HepG2 (cell line): ENCODE data around the gene NUTF2. TPM values are rescaled to one million over a fixed set of nuclear protein-coding genes. Genes with fewer than 3 reads are reported as not detected.

Source experiments
- ARNTL ChIP-seq: sonication (generic); formaldehyde crosslinking; IDR thresholded peaks from 2 replicates; pipeline ENCODE4 v1.4.0; 2020; ENCODE audit warnings: mild to moderate bottlenecking, missing genetic modification reagents
- BATF2 ChIP-seq: sonication (generic); formaldehyde crosslinking; IDR thresholded peaks from 2 replicates; pipeline ENCODE4 v1.8.0; 2022; ENCODE audit warnings: mild to moderate bottlenecking, missing genetic modification reagents, moderate library complexity
- CEBPG ChIP-seq: IDR thresholded peaks from 2 replicates; pipeline ENCODE4 v1.6.1; 2016
- CSRNP1 ChIP-seq: sonication (generic); formaldehyde crosslinking; IDR thresholded peaks from 2 replicates; pipeline ENCODE4 v1.8.1; 2023; ENCODE audit warnings: mild to moderate bottlenecking, missing genetic modification reagents
- E2F2 ChIP-seq: sonication (generic); formaldehyde crosslinking; IDR thresholded peaks from 2 replicates; pipeline ENCODE4 v1.4.0; 2020; ENCODE audit warnings: missing genetic modification reagents, borderline replicate concordance
- HNRNPL ChIP-seq: fragments of 200-400 bp; formaldehyde crosslinking; IDR thresholded peaks from 2 replicates; pipeline ENCODE4 v1.6.1; 2017; ENCODE audit warnings: mild to moderate bottlenecking, low read depth, low read length
- KAT2B ChIP-seq: fragments of 150-350 bp; IDR thresholded peaks from 2 replicates; pipeline ENCODE4 v1.6.1; 2014; ENCODE audit warnings: low read depth, low read length, borderline replicate concordance
- PHB2 ChIP-seq: fragments of 450-650 bp; IDR thresholded peaks from 2 replicates; pipeline ENCODE4 v1.6.1; 2018; ENCODE audit not compliant: partially characterized antibody
- PLRG1 ChIP-seq: fragments of 450-650 bp; conservative IDR thresholded peaks from 2 replicates; pipeline ENCODE4 v1.6.1; 2016
- PRDM15 ChIP-seq: sonication (generic); formaldehyde crosslinking; IDR thresholded peaks from 2 replicates; pipeline ENCODE4 v1.4.0; 2020; ENCODE audit warnings: missing genetic modification reagents
- SKI ChIP-seq: fragments of 450-650 bp; IDR thresholded peaks from one replicate; pipeline ENCODE4 v1.6.1; 2018; ENCODE audit warnings: mild to moderate bottlenecking; ENCODE audit not compliant: partially characterized antibody
- SRY ChIP-seq: sonication (generic); formaldehyde crosslinking; IDR thresholded peaks from 2 replicates; pipeline ENCODE4 v1.8.0; 2022; ENCODE audit warnings: mild to moderate bottlenecking, missing genetic modification reagents
- THAP8 ChIP-seq: sonication (generic); formaldehyde crosslinking; IDR thresholded peaks from 2 replicates; pipeline ENCODE4 v1.5.1; 2020; ENCODE audit warnings: missing genetic modification reagents, mild to moderate bottlenecking, borderline replicate concordance
- ZMAT3 ChIP-seq: sonication (generic); formaldehyde crosslinking; conservative IDR thresholded peaks from 2 replicates; pipeline ENCODE4 v1.7.0; 2021; ENCODE audit warnings: missing genetic modification reagents
- ZNF329 ChIP-seq: sonication (generic); formaldehyde crosslinking; IDR thresholded peaks from 2 replicates; pipeline ENCODE4 v1.9.0; 2021; ENCODE audit warnings: low read depth, mild to moderate bottlenecking, missing genetic modification reagents
- ZNF343 ChIP-seq: sonication (generic); formaldehyde crosslinking; IDR thresholded peaks from 2 replicates; pipeline ENCODE4 v1.4.0; 2020; ENCODE audit warnings: mild to moderate bottlenecking, missing genetic modification reagents
- ZNF556 ChIP-seq: sonication (generic); formaldehyde crosslinking; IDR thresholded peaks from 2 replicates; pipeline ENCODE4 v1.4.0; 2020; ENCODE audit warnings: mild to moderate bottlenecking, missing genetic modification reagents, borderline replicate concordance
- ZNF788 ChIP-seq: sonication (generic); formaldehyde crosslinking; IDR thresholded peaks from 2 replicates; pipeline ENCODE4 v1.5.0; 2020; ENCODE audit warnings: mild to moderate bottlenecking, missing genetic modification reagents, borderline replicate concordance
- polyA plus RNA-seq, 8 experiments: library from polyadenylated mRNA; depleted of rRNA in 3 of 8; stranded (reverse) in 7 of 8; unstranded in 1 of 8; fragments of >200 nt; fragmentation: Illumina TruSeq in 4 of 8; extraction: Trizol in 4 of 8; gene quantifications; 2 replicates each; pipeline versions ENCODE4 v1.2.1 to v1.2.3, GENCODE V29; 2011 to 2016; ENCODE audit warnings: low read depth in 4 of 8, missing spikeins in 1 of 8, mixed read lengths in 1 of 8; ENCODE audit not compliant: insufficient read depth in 1 of 8
- total RNA-seq, 5 experiments: library from RNA; depleted of rRNA; stranded (reverse); fragments of >200 nt; fragmentation: Illumina TruSeq; extraction: Trizol; gene quantifications; 2 replicates each; pipeline ENCODE4 v1.2.3, GENCODE V29; 2016; ENCODE audit warnings: low read depth in 1 of 5

NUTF2 gene
- total and polyA plus RNA-seq, 2 of the 13 experiments (the other 11 are each of a cell fraction or from before 2014, with no cell fraction given), result 168 to 214 TPM

GRCh38 chr16:67841816-67842508, 4.8 kb upstream of the NUTF2 start, which contains the start of gene THAP11 (continued):
- TF ChIP-seq PRDM15 (CRISPR knock-in tag) (0 out of 2 replicates have a peak, but pooled peaks have one; percentile 58), ZNF788 (CRISPR knock-in tag) (peak; percentile 98), THAP8 (CRISPR knock-in tag) (no peak), ZNF556 (peak; percentile 44; the same call in 1 of the 2 replicates), SKI (peak; percentile 47), CSRNP1 (CRISPR knock-in tag) (no peak), PLRG1 (no peak), ZNF343 (no peak), BATF2 (CRISPR knock-in tag) (no peak), ARNTL (CRISPR knock-in tag) (no peak), PHB2 (no peak), HNRNPL (no peak), KAT2B (no peak), ZMAT3 (CRISPR knock-in tag) (peak; percentile 67; the same call in 1 of the 2 replicates), CEBPG (0 out of 2 replicates have a peak, but pooled peaks have one; percentile 23), SRY (CRISPR knock-in tag) (peak; percentile 28; the same call in 1 of the 2 replicates), E2F2 (CRISPR knock-in tag) (no peak; the same call in 1 of the 2 replicates), ZNF329 (CRISPR knock-in tag) (no peak)
